Liver (tissue), 9 donors: ENCODE data around the gene COL5A1. TPM values are rescaled to one million over a fixed set of nuclear protein-coding genes. Genes with fewer than 3 reads are reported as not detected.

Experiments
- DNase-seq: peaks from one replicate; pipeline ENCODE4 v3.0.0-alpha.2; 2017; ENCODE audit warnings: low spot score
- H3K27ac ChIP-seq, 2 donors: one replicate each; pipeline ENCODE4 v1.7.0; 2013; ENCODE audit warnings: inconsistent platforms in 2 of 2, low read length in 2 of 2, control low read depth in 1 of 2, low read depth in 1 of 2, mild to moderate bottlenecking in 1 of 2
- H3K27me3 ChIP-seq, 4 donors: one replicate each; pipeline versions ENCODE4 v1.6.1 to v1.7.0; 2013; ENCODE audit warnings: low read length in 3 of 4, inconsistent platforms in 1 of 4, mild to moderate bottlenecking in 1 of 4, moderate library complexity in 1 of 4; ENCODE audit not compliant: control insufficient read depth in 4 of 4, insufficient read depth in 4 of 4
- H3K36me3 ChIP-seq, 4 donors: one replicate each; pipeline versions ENCODE4 v1.6.1 to v1.7.0; 2013; ENCODE audit warnings: low read length in 3 of 4, mild to moderate bottlenecking in 3 of 4, low read depth in 1 of 4, moderate library complexity in 1 of 4; ENCODE audit not compliant: control insufficient read depth in 4 of 4, insufficient read depth in 3 of 4
- H3K4me1 ChIP-seq, 4 donors: one replicate each; pipeline versions ENCODE4 v1.6.1 to v1.7.0; 2013; ENCODE audit warnings: low read length in 3 of 4, mild to moderate bottlenecking in 3 of 4, moderate library complexity in 1 of 4; ENCODE audit not compliant: control insufficient read depth in 4 of 4, insufficient read depth in 4 of 4
- H3K4me3 ChIP-seq, 3 donors: one replicate each; pipeline versions ENCODE4 v1.6.1 to v1.7.0; 2013; ENCODE audit warnings: low read length in 3 of 3, control low read depth in 1 of 3, low read depth in 1 of 3, mild to moderate bottlenecking in 1 of 3
- H3K9ac ChIP-seq, 2 donors: one replicate each; pipeline ENCODE4 v1.7.0; 2013; ENCODE audit warnings: low read length in 2 of 2, mild to moderate bottlenecking in 2 of 2, moderate library complexity in 2 of 2, control low read depth in 1 of 2, low read depth in 1 of 2
- H3K9me3 ChIP-seq, 4 donors: one replicate each; pipeline versions ENCODE4 v1.6.1 to v1.7.0; 2013; ENCODE audit warnings: low read length in 3 of 4; ENCODE audit not compliant: control insufficient read depth in 4 of 4
- CTCF ChIP-seq: fragments of 150-350 bp; IDR thresholded peaks from 2 replicates; pipeline ENCODE4 v1.5.1; 2017; ENCODE audit warnings: improper control_type of control experiment, low read depth, low read length; ENCODE audit not compliant: missing input control
- EGR1 ChIP-seq, 2 donors: IDR thresholded peaks; 2 replicates each; pipeline ENCODE4 v1.6.1; 2016 to 2018; ENCODE audit warnings: antibody characterized with exemption in 2 of 2, low read depth in 2 of 2
- FOXA1 ChIP-seq: IDR thresholded peaks from 2 replicates; pipeline ENCODE4 v1.6.1; 2016; ENCODE audit warnings: antibody characterized with exemption
- JUND ChIP-seq, 2 donors: IDR thresholded peaks; 2 replicates each; pipeline ENCODE4 v1.6.1; 2016; ENCODE audit warnings: antibody characterized with exemption in 2 of 2
- NR2F2 ChIP-seq: IDR thresholded peaks from 2 replicates; pipeline ENCODE4 v1.6.1; 2016; ENCODE audit warnings: antibody characterized with exemption
- RAD21 ChIP-seq, 2 donors: IDR thresholded peaks; 2 replicates each; pipeline ENCODE4 v1.6.1; 2016; ENCODE audit warnings: antibody characterized with exemption in 2 of 2, mild to moderate bottlenecking in 2 of 2
- SP1 ChIP-seq: IDR thresholded peaks from 2 replicates; pipeline ENCODE4 v1.6.1; 2018; ENCODE audit warnings: antibody characterized with exemption, mild to moderate bottlenecking
- TAF1 ChIP-seq: conservative IDR thresholded peaks from 2 replicates; pipeline ENCODE4 v1.6.1; 2016; ENCODE audit warnings: antibody characterized with exemption, mild to moderate bottlenecking
- YY1 ChIP-seq: IDR thresholded peaks from 2 replicates; pipeline ENCODE4 v1.6.1; 2016; ENCODE audit warnings: antibody characterized with exemption, mild to moderate bottlenecking
- ZBTB33 ChIP-seq: IDR thresholded peaks from 2 replicates; pipeline ENCODE4 v1.6.1; 2016; ENCODE audit warnings: antibody characterized with exemption
- WGBS: extraction: QIAGEN DNeasy Blood & Tissue Kit; methylation state at CpG from one replicate; pipeline ENCODE4 v1.1.7; 2013; 5-methylcytosine and 5-hydroxymethylcytosine counted together
- polyA plus RNA-seq, 2 donors: library from polyadenylated mRNA; stranded (reverse) in 1 of 2; unstranded in 1 of 2; fragments of 200-250 nt in 1 of 2; fragments of >200 nt in 1 of 2; fragmentation: Nextera tagmentation in 1 of 2; extraction: Ambion mirVana in 1 of 2; gene quantifications; one replicate each; pipeline versions ENCODE4 v1.2.1 to v1.2.3, GENCODE V29; 2013 to 2015
- total RNA-seq, 2 donors: library from RNA; depleted of rRNA; stranded (reverse); fragments of >200 nt; gene quantifications; one replicate each; pipeline ENCODE4 v1.2.3, GENCODE V29; 2014
- TF ChIP-seq, protein P1 (sequence below): IDR thresholded peaks from 2 replicates; pipeline ENCODE4 v1.6.1; 2016; ENCODE audit warnings: antibody characterized with exemption
- donor health status: healthy.
- donor health status: healthy.
- donor health status: healthy.
- donor health status: healthy.
- donor health status: healthy.

The COL5A1 gene
- total and polyA plus RNA-seq, 4 donors: 0.67 to 15.6 (median 11.2) TPM

GRCh38 chr9:134782921-134783698 lies 141.5 kb downstream of the COL5A1 start:
- Histone ChIP-seq H3K9me3 (no peaks in the 10 kb centered on the region), H3K27me3 (peaks cover 0 to 2% (median 0%) of the 10 kb centered on the region in 4 donors), H3K27ac (no peak overlapping the region), H3K4me3 (no peak overlapping the region), H3K9ac (no peak overlapping the region), H3K4me1 (no peaks in the 10 kb centered on the region), H3K36me3 (no peaks in the 10 kb centered on the region)
- WGBS: 76% methylated on average over 33 of the region's 33 CpGs
- TF ChIP-seq, protein P1, sequence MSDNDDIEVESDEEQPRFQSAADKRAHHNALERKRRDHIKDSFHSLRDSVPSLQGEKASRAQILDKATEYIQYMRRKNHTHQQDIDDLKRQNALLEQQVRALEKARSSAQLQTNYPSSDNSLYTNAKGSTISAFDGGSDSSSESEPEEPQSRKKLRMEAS: no peak
- no peak for TF ChIP-seq CTCF
- TF ChIP-seq YY1: no peak
- no peak for TF ChIP-seq TAF1
- no peak for DNase-seq

DNA sequence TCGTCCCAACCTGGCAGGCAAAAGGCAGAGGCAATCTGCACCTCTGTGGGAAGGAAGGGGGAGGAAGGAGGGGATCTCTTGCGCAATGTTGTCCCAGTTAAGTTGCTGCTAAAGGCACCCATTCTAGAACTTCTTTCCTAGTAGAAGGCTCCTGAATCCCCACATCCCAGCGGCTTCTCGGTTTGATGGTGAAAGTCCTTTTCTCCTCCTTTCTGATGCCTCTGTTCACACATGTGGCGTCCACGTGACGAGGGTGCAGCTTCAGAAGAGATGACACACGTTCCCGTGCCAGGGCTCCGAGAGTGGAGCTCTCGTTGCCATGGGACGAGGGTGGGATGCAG lies 142.1 kb downstream of the COL5A1 start:
- no peak for DNase-seq
- Histone ChIP-seq H3K27me3 (peaks cover 0 to 2% (median 0%) of the 10 kb centered on the region in 4 donors), H3K4me3 (no peak overlapping the region), H3K27ac (no peak overlapping the region), H3K9me3 (no peaks in the 10 kb centered on the region), H3K4me1 (no peaks in the 10 kb centered on the region), H3K36me3 (no peaks in the 10 kb centered on the region), H3K9ac (no peak overlapping the region)
- 77% methylated on average over 12 of the region's 12 CpGs for WGBS
- TF ChIP-seq YY1 (no peak), JUND (IDR thresholded peaks at IDR 0.05) (no peak), EGR1 (IDR thresholded peaks at IDR 0.05; ENCODE audit: low read depth in 2 of 2) (no peak), NR2F2 (no peak), SP1 (no peak), ZBTB33 (no peak)

DNA sequence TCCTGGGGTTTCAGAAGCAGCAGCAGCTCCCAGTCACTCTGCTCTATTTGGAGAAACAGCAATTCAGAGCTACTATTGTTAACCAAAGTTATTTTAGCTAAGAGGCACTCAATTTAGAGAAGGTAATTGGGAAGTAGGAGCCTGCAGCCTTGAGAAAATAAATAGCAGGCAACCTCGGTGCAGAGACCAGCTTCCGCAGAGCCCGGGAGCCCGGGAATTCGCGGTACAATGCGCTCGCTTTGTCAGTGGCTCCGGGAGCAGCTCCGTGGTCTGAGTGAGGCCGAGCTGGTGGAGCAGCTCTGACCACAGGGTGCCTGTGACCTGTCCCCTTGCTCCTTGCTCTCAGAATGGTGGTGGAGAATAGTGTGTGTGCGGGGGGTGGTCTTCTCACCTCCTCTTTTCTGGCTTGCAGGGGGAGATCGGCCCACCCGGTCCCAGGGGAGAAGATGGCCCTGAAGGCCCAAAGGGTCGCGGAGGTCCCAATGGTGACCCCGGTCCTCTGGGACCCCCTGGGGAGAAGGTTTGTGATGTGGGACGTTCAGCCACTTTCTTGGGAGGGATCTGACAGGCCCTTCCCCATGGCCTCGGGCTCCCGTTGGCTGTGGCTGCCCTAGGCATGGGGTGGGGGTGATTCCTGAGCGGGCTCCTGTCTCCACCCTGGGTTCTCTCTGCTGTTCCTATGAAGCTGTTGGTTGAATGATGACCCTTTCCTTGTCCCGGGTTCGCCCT lies 143.1 kb downstream of the COL5A1 start:
- peaks cover 0 to 2% (median 0%) of the 10 kb centered on the region in 4 donors for H3K27me3 ChIP-seq
- no peak overlapping the region for H3K4me3 ChIP-seq
- no peaks in the 10 kb centered on the region for H3K4me1 ChIP-seq
- no peak for TF ChIP-seq CTCF
- no peak for TF ChIP-seq YY1
- no peak for TF ChIP-seq JUND (IDR thresholded peaks at IDR 0.05)
- no peak for TF ChIP-seq TAF1
- no peak for TF ChIP-seq FOXA1
- no peak for TF ChIP-seq RAD21 (IDR thresholded peaks at IDR 0.05)
- H3K36me3 ChIP-seq: no peaks in the 10 kb centered on the region
- no peaks in the 10 kb centered on the region for H3K9me3 ChIP-seq
- H3K9ac ChIP-seq: no peak overlapping the region
- 73% methylated on average over 23 of the region's 23 CpGs for WGBS
- no peak overlapping the region for H3K27ac ChIP-seq
- no peak for DNase-seq
